Mesodermal cell (in vitro differentiated cells): ENCODE results near the gene GNA12.

Experiments used
- H3K27ac ChIP-seq: 2 replicates; pipeline ENCODE4 v1.7.0; 2013; ENCODE audit warnings: mild to moderate bottlenecking, low read depth, low read length, moderate library complexity; ENCODE audit not compliant: severe bottlenecking
- H3K36me3 ChIP-seq: 2 replicates; pipeline ENCODE4 v1.7.1; 2013; ENCODE audit warnings: mild to moderate bottlenecking, low read length, moderate library complexity; ENCODE audit not compliant: control insufficient read depth, insufficient read depth
- H3K4me1 ChIP-seq: one replicate; pipeline ENCODE4 v1.7.1; 2013; ENCODE audit warnings: mild to moderate bottlenecking, low read length; ENCODE audit not compliant: insufficient read depth, control insufficient read depth, poor library complexity, severe bottlenecking
- H3K4me3 ChIP-seq: 2 replicates; pipeline ENCODE4 v1.7.0; 2013; ENCODE audit warnings: low read length, control low read depth, mild to moderate bottlenecking; ENCODE audit not compliant: insufficient read depth, poor library complexity, severe bottlenecking; ENCODE audit errors: extremely low read depth
- H3K9me3 ChIP-seq: 2 replicates; pipeline ENCODE4 v1.7.1; 2013; ENCODE audit warnings: mild to moderate bottlenecking, low read length, moderate library complexity; ENCODE audit not compliant: control insufficient read depth
- WGBS, 2 experiments: methylation state at CpG; one replicate each; pipeline ENCODE4 v1.1.5; 2013; ENCODE audit warnings: missing lambda C conversion rate in 2 of 2; ENCODE audit not compliant: insufficient coverage in 2 of 2; 5-methylcytosine and 5-hydroxymethylcytosine counted together

Gene GNA12

GRCh38 chr7:2880051-2880450 is 35.9 kb upstream of the GNA12 start:
- H3K9me3 ChIP-seq, result no peaks in the 10 kb centered on the region
- no peak overlapping the region for H3K4me3 ChIP-seq
- WGBS, 2 experiments, result 86 to 88% methylated on average over 7 to 8 of the region's 8 CpGs
- no peaks in the 10 kb centered on the region for H3K36me3 ChIP-seq
- H3K4me1 ChIP-seq, result peaks cover 5% of the 10 kb centered on the region
- no peak overlapping the region for H3K27ac ChIP-seq

- Histone ChIP-seq H3K4me1 (peaks cover 5% of the 10 kb centered on the region), H3K4me3 (no peak overlapping the region), H3K9me3 (no peaks in the 10 kb centered on the region), H3K27ac (no peak overlapping the region), H3K36me3 (no peaks in the 10 kb centered on the region)
- 89 to 93% methylated on average over 8 of the region's 8 CpGs for WGBS, 2 experiments
These were observed 35.2 kb upstream of the GNA12 start for GRCh38 chr7:2879354-2879753.

GRCh38 chr7:2878306-2878705 is 34.2 kb upstream of the GNA12 start:
- Histone ChIP-seq H3K27ac (no peak overlapping the region), H3K9me3 (no peaks in the 10 kb centered on the region), H3K4me1 (peaks cover 5% of the 10 kb centered on the region), H3K36me3 (no peaks in the 10 kb centered on the region), H3K4me3 (no peak overlapping the region)
- WGBS, 2 experiments, result 75 to 92% methylated on average over 3 of the region's 3 CpGs

- WGBS, 2 experiments, result 77 to 79% methylated on average over 18 to 20 of the region's 24 CpGs
- Histone ChIP-seq H3K9me3 (no peaks in the 10 kb centered on the region), H3K36me3 (no peaks in the 10 kb centered on the region), H3K4me3 (no peak overlapping the region), H3K4me1 (peaks cover 5% of the 10 kb centered on the region), H3K27ac (no peak overlapping the region)
These were observed 32.1 kb upstream of the GNA12 start for GRCh38 chr7:2876031-2876731.

- Histone ChIP-seq H3K4me1 (peaks cover 7% of the 10 kb centered on the region), H3K27ac (peak overlapping the region; percentile 96), H3K9me3 (no peaks in the 10 kb centered on the region), H3K36me3 (no peaks in the 10 kb centered on the region), H3K4me3 (no peak overlapping the region)
- WGBS, 2 experiments, result 81 to 97% methylated on average over 2 to 3 of the region's 7 CpGs
These were observed 29.8 kb upstream of the GNA12 start for GRCh38 chr7:2873686-2874551.

GRCh38 chr7:2873146-2873545 is 29.0 kb upstream of the GNA12 start:
- Histone ChIP-seq H3K27ac (peak overlapping the region; percentile 43), H3K4me3 (no peak overlapping the region), H3K9me3 (no peaks in the 10 kb centered on the region), H3K36me3 (no peaks in the 10 kb centered on the region), H3K4me1 (peaks cover 7% of the 10 kb centered on the region)
- WGBS, 2 experiments, result 90 to 97% methylated on average over 8 of the region's 10 CpGs

- no peak overlapping the region for H3K27ac ChIP-seq
- WGBS, 2 experiments, result 90 to 98% methylated on average over 5 to 6 of the region's 10 CpGs
- peaks cover 7% of the 10 kb centered on the region for H3K4me1 ChIP-seq
- no peaks in the 10 kb centered on the region for H3K9me3 ChIP-seq
- H3K36me3 ChIP-seq, result no peaks in the 10 kb centered on the region
- no peak overlapping the region for H3K4me3 ChIP-seq
These were observed 28.3 kb upstream of the GNA12 start for GRCh38 chr7:2872296-2872874.

GRCh38 chr7:2870471-2870931 is 26.4 kb upstream of the GNA12 start:
- Histone ChIP-seq H3K4me3 (no peak overlapping the region), H3K36me3 (no peaks in the 10 kb centered on the region), H3K27ac (no peak overlapping the region), H3K4me1 (peaks cover 7% of the 10 kb centered on the region), H3K9me3 (no peaks in the 10 kb centered on the region)
- WGBS, 2 experiments, result 38 to 49% methylated on average over 10 of the region's 10 CpGs

GRCh38 chr7:2869981-2870380 is 25.9 kb upstream of the GNA12 start:
- 96 to 98% methylated on average over 11 to 14 of the region's 15 CpGs for WGBS, 2 experiments
- Histone ChIP-seq H3K27ac (no peak overlapping the region), H3K4me3 (no peak overlapping the region), H3K9me3 (no peaks in the 10 kb centered on the region), H3K4me1 (peaks cover 7% of the 10 kb centered on the region), H3K36me3 (no peaks in the 10 kb centered on the region)

GRCh38 chr7:2866601-2867000 is 22.5 kb upstream of the GNA12 start:
- H3K4me1 ChIP-seq, result peaks cover 31% of the 10 kb centered on the region
- WGBS, 2 experiments, result 87 to 95% methylated on average over 3 of the region's 3 CpGs
- no peaks in the 10 kb centered on the region for H3K9me3 ChIP-seq
- no peak overlapping the region for H3K4me3 ChIP-seq
- no peak overlapping the region for H3K27ac ChIP-seq
- no peaks in the 10 kb centered on the region for H3K36me3 ChIP-seq
